H1 (cell line): Measurements from ENCODE around the gene GPR176. TPM values are rescaled to one million over a fixed set of nuclear protein-coding genes. Genes with fewer than 3 reads are reported as not detected.

Experiments used
- CBX5 ChIP-seq: fragments of 300-800, 300-1000 bp; sonication (generic); IDR thresholded peaks from 2 replicates; pipeline ENCODE4 v1.7.1; 2016; ENCODE audit warnings: antibody characterized with exemption, low read length, low read depth
- MAFK ChIP-seq: IDR thresholded peaks from 2 replicates; pipeline ENCODE4 v1.6.1; 2012; ENCODE audit warnings: low read depth, mild to moderate bottlenecking, improper control_type of control experiment, low read length
- RAD21 ChIP-seq, 2 experiments: IDR thresholded peaks in 1 of 2; conservative IDR thresholded peaks in 1 of 2; 2 replicates each; pipeline ENCODE4 v1.6.1; 2011; ENCODE audit warnings: low read depth in 2 of 2, low read length in 2 of 2, improper control_type of control experiment in 1 of 2, inconsistent platforms in 1 of 2, mild to moderate bottlenecking in 1 of 2, moderate library complexity in 1 of 2
- SIX5 ChIP-seq: IDR thresholded peaks from 2 replicates; pipeline ENCODE4 v1.6.1; 2011; ENCODE audit warnings: mild to moderate bottlenecking, low read depth, low read length
- SP4 ChIP-seq: IDR thresholded peaks from 2 replicates; pipeline ENCODE4 v1.6.1; 2012; ENCODE audit warnings: low read length, inconsistent platforms
- polyA plus RNA-seq, 7 experiments: library from polyadenylated mRNA; depleted of rRNA in 3 of 7; stranded (reverse) in 5 of 7; unstranded in 2 of 7; fragments of >200 nt in 5 of 7; fragments of 200-250 nt in 2 of 7; gene quantifications; 1 replicate in 5 of 7; 2 replicates in 1 of 7; 4 replicates in 1 of 7; pipeline versions ENCODE4 v1.2.1 to v1.2.3, GENCODE V29; 2011 to 2013; ENCODE audit warnings: missing spikeins in 2 of 7, mixed read lengths in 2 of 7
- total RNA-seq: library from RNA; stranded (reverse); fragmentation: NEBNext Ultra II Directional; extraction: Animal tissue kit (Norgen Biotek cat#: 25700); gene quantifications from 2 replicates; pipeline ENCODE4 v1.2.1, GENCODE V29; 2021
- TF ChIP-seq, protein P1 (sequence below): IDR thresholded peaks from 2 replicates; pipeline ENCODE4 v1.6.1; 2012; ENCODE audit warnings: inconsistent platforms
- TF ChIP-seq, protein P2 (sequence below): IDR thresholded peaks from 2 replicates; pipeline ENCODE4 v1.6.1; 2011; ENCODE audit warnings: low read depth, mild to moderate bottlenecking, low read length; ENCODE audit not compliant: insufficient read depth

Gene GPR176
- total and polyA plus RNA-seq, 2 of the 8 experiments (the other 6 are each of a cell fraction or from before 2014, with no cell fraction given) = 190 to 281 TPM

DNA sequence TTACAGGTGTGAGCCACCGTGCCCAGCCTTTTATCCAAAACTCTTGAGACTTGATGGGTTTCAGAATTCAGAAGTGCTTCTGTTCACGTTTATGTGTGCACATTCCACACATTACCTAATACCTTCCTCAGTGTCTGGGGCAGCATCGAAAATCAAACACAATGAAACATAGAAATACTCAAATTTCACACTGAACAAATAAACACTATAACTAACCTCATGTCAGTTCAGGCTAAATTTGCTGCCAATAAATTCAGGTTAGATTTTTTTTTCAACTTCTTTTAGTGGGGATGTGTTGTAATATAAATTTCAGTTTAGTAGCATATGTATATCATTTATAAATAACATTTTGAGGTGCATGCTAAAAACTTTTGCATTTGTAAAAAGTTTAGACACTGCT lies 16.6 kb upstream of the GPR176 start (continued):
- TF ChIP-seq, protein P1, sequence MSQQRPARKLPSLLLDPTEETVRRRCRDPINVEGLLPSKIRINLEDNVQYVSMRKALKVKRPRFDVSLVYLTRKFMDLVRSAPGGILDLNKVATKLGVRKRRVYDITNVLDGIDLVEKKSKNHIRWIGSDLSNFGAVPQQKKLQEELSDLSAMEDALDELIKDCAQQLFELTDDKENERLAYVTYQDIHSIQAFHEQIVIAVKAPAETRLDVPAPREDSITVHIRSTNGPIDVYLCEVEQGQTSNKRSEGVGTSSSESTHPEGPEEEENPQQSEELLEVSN = no peak
- TF ChIP-seq CBX5 (no peak), MAFK (no peak), SIX5 (no peak), RAD21 (IDR thresholded peaks at IDR 0.05 in 1 of 2, conservative IDR thresholded peaks at IDR 0.05 in 1 of 2; ENCODE audit: low read depth in 2 of 2, low read length in 2 of 2) (no peak), SP4 (no peak)
- TF ChIP-seq, protein P2, sequence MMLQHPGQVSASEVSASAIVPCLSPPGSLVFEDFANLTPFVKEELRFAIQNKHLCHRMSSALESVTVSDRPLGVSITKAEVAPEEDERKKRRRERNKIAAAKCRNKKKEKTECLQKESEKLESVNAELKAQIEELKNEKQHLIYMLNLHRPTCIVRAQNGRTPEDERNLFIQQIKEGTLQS = no peak
